Fibroblast of lung (primary cell): ENCODE measurements around the gene KLB.

ENCODE experiments used
- EZH2 ChIP-seq: IDR thresholded peaks from 2 replicates; pipeline ENCODE4 v1.5.1; 2012; ENCODE audit warnings: low read length, control low read depth, mild to moderate bottlenecking; ENCODE audit errors: missing control alignments
- TF ChIP-seq, protein P1 (sequence below), 2 donors: IDR thresholded peaks in 1 of 2; conservative IDR thresholded peaks in 1 of 2; 1 replicate in 1 of 2; 2 replicates in 1 of 2; pipeline ENCODE4 v1.5.1; 2011 to 2012; ENCODE audit warnings: low read length in 2 of 2, control low read depth in 1 of 2, inconsistent platforms in 1 of 2, low read depth in 1 of 2, mild to moderate bottlenecking in 1 of 2

DNA sequence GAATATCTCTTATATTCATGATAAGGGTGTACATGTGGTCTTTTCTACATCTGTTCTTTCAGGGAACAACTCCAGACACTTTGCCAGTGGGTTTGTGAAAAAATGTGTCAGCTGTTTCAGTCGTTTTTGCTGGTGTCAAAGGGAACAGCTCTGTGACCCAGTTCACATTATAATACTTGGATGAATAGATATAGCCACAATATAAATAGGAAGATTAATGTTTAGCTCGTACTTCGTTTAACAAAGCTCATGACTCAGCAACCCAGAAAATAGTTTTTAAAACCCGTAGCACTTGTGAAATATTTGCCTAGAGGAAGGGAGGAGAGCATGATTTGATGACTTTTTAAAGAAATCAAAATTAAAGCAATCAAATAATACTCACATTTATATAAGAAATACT lies 60.0 kb downstream of the KLB start:
- TF ChIP-seq, protein P1, sequence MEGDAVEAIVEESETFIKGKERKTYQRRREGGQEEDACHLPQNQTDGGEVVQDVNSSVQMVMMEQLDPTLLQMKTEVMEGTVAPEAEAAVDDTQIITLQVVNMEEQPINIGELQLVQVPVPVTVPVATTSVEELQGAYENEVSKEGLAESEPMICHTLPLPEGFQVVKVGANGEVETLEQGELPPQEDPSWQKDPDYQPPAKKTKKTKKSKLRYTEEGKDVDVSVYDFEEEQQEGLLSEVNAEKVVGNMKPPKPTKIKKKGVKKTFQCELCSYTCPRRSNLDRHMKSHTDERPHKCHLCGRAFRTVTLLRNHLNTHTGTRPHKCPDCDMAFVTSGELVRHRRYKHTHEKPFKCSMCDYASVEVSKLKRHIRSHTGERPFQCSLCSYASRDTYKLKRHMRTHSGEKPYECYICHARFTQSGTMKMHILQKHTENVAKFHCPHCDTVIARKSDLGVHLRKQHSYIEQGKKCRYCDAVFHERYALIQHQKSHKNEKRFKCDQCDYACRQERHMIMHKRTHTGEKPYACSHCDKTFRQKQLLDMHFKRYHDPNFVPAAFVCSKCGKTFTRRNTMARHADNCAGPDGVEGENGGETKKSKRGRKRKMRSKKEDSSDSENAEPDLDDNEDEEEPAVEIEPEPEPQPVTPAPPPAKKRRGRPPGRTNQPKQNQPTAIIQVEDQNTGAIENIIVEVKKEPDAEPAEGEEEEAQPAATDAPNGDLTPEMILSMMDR (conservative IDR thresholded peaks at IDR 0.05 in 1 of 2, IDR thresholded peaks at IDR 0.05 in 1 of 2; ENCODE audit: low read depth in 1 of 2, low read length in 2 of 2), result no peak
- TF ChIP-seq EZH2, result no peak
